OCI-LY7 (cell line): ENCODE measurements around the gene HDAC4. TPM values are rescaled to one million over a fixed set of nuclear protein-coding genes. Genes with fewer than 3 reads are reported as not detected.

Source experiments
- BruUV-seq: library from RNA; stranded (reverse); fragments of 400-500 nt; replicated peaks from 2 replicates; lab custom pipeline; 2021; lab: Mats Ljungman, UMichigan
- CTCF ChIA-PET: fragments of 300-600 bp; sonication (Branson Sonifier 250); formaldehyde crosslinking; loops from one replicate; lab custom pipeline; 2022; ENCODE audit warnings: antibody characterized with exemption; ENCODE audit not compliant: unreplicated experiment; lab: Charles Lee
- POLR2A ChIA-PET: fragments of 300-600 bp; sonication (Branson Sonifier 250); formaldehyde crosslinking; loops from one replicate; lab custom pipeline; 2022; ENCODE audit warnings: antibody characterized with exemption; lab: Charles Lee
- DNase-seq: peaks from one replicate; pipeline ENCODE4 v3.0.0-alpha.2; 2015; ENCODE audit warnings: low spot score
- H2AFZ ChIP-seq: fragments of 200-600 bp; sonication (generic), shearing (Covaris generic); 2 replicates; pipeline ENCODE4 v1.6.1; 2014; ENCODE audit warnings: mild to moderate bottlenecking, antibody characterized with exemption, low read length, moderate library complexity
- H3K27ac ChIP-seq: fragments of 200-600 bp; sonication (generic); 2 replicates; pipeline ENCODE4 v1.5.1; 2014; ENCODE audit warnings: mixed run types, low read depth, mild to moderate bottlenecking, moderate library complexity, low read length, inconsistent platforms; ENCODE audit not compliant: poor library complexity, severe bottlenecking
- H3K36me3 ChIP-seq: fragments of 200-600 bp; sonication (generic); 2 replicates; pipeline ENCODE4 v1.6.1; 2014; ENCODE audit warnings: mild to moderate bottlenecking, antibody characterized with exemption, low read length, moderate library complexity, mixed read lengths; ENCODE audit not compliant: insufficient read depth
- H3K4me1 ChIP-seq: fragments of 200-600 bp; sonication (generic); 2 replicates; pipeline ENCODE4 v1.5.1; 2014; ENCODE audit warnings: mild to moderate bottlenecking, low read length; ENCODE audit not compliant: insufficient read depth, poor library complexity, severe bottlenecking
- H3K4me2 ChIP-seq: fragments of 200-600 bp; sonication (generic); 2 replicates; pipeline ENCODE4 v1.6.1; 2014; ENCODE audit warnings: mild to moderate bottlenecking, low read length
- H3K4me3 ChIP-seq: fragments of 200-600 bp; sonication (generic); 2 replicates; pipeline ENCODE4 v1.5.1; 2014; ENCODE audit warnings: mild to moderate bottlenecking, low read depth, low read length; ENCODE audit not compliant: poor library complexity, severe bottlenecking
- H3K79me2 ChIP-seq: fragments of 200-600 bp; sonication (generic); 2 replicates; pipeline ENCODE4 v1.6.1; 2016; ENCODE audit warnings: low read depth, mild to moderate bottlenecking, low read length, moderate library complexity, mixed read lengths; ENCODE audit not compliant: insufficient read depth
- H3K9me2 ChIP-seq: fragments of 200-600 bp; sonication (generic); 2 replicates; pipeline ENCODE4 v1.6.1; 2016; ENCODE audit warnings: mild to moderate bottlenecking, low read length, mixed read lengths; ENCODE audit not compliant: insufficient read depth
- H3K9me3 ChIP-seq: fragments of 200-600 bp; sonication (generic); 2 replicates; pipeline ENCODE4 v1.6.1; 2014; ENCODE audit warnings: mild to moderate bottlenecking, mixed run types, low read length, mixed read lengths
- H4K20me1 ChIP-seq: fragments of 200-600 bp; sonication (generic); 2 replicates; pipeline ENCODE4 v1.6.1; 2014; ENCODE audit warnings: mild to moderate bottlenecking, antibody characterized with exemption, low read length, moderate library complexity, mixed read lengths; ENCODE audit not compliant: insufficient read depth
- EZH2phosphoT487 ChIP-seq: fragments of 200-600 bp; sonication (generic); IDR thresholded peaks from 2 replicates; pipeline ENCODE4 v1.6.1; 2018; ENCODE audit warnings: low read depth, borderline replicate concordance, mild to moderate bottlenecking, mixed run types, antibody characterized with exemption, low read length, moderate library complexity, mixed read lengths
- intact Hi-C: fragments of 100-400 bp; cut with micrococcal nuclease; formaldehyde crosslinking; loops from one replicate; pipeline ENCODE4 v1.10.0; 2022; ENCODE audit not compliant: unreplicated experiment
- total RNA-seq, 2 experiments: library from RNA; depleted of rRNA in 1 of 2; stranded (reverse); fragments of >200 nt in 1 of 2; shearing (Covaris generic) in 1 of 2; gene quantifications; 2 replicates each; pipeline ENCODE4 v1.2.3, GENCODE V29; 2014 to 2022
- TF ChIP-seq, protein P1 (sequence below): fragments of 200-600 bp; sonication (generic); conservative IDR thresholded peaks from 2 replicates; pipeline ENCODE4 v1.5.1; 2014; ENCODE audit warnings: mild to moderate bottlenecking, antibody characterized with exemption, low read length, moderate library complexity, mixed read lengths

Gene HDAC4
- total RNA-seq, 2 experiments from 2014 or later: 10.2 to 20.6 TPM

DNA sequence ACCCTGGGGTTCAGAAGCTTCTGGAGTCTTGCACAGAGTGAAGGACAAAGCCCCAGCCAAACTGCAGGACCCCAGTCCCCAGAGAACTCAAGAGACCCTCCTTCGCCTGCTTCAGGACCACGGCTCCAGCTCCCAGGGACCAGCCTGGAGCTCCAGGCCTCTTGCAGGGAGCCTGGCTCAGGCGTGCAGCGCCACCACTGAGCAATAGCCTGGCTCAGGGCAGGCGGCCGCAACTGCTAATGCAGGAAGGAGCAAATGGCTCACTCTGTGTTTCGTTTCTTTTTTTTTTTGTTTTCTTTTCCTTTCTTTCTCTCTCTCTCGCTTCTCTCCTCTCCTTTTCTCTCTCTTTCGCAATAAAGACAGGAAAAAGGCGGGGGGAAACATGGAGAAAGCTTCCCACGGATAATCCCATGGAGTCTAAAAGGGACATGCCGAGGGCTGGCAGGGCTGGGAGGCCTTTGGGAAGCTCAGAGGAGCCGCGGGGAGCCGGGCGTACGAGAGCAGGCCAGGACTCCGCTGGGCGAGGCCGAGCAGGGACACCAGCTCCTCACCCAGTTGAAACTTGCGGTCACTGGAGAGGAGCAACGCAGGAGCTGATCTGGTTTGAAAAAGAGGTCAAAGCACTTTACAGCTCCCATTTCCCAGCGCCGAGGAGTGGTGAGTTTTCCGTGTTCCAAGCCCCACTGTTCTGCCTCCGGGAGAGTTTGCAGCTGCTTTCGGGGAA, 308.1 kb downstream of the HDAC4 start:
- no peak overlapping the region for H3K4me3 ChIP-seq
- DNase-seq: no peak
- no peak overlapping the region for H3K27ac ChIP-seq
- H4K20me1 ChIP-seq: no peaks in the 10 kb centered on the region
- intact Hi-C loops: no loop called here
- H3K36me3 ChIP-seq: no peaks in the 10 kb centered on the region
- no TSS peak for BruUV-seq
- H3K4me1 ChIP-seq: no peaks in the 10 kb centered on the region
- TF ChIP-seq EZH2phosphoT487: no peak
- TF ChIP-seq, protein P1, sequence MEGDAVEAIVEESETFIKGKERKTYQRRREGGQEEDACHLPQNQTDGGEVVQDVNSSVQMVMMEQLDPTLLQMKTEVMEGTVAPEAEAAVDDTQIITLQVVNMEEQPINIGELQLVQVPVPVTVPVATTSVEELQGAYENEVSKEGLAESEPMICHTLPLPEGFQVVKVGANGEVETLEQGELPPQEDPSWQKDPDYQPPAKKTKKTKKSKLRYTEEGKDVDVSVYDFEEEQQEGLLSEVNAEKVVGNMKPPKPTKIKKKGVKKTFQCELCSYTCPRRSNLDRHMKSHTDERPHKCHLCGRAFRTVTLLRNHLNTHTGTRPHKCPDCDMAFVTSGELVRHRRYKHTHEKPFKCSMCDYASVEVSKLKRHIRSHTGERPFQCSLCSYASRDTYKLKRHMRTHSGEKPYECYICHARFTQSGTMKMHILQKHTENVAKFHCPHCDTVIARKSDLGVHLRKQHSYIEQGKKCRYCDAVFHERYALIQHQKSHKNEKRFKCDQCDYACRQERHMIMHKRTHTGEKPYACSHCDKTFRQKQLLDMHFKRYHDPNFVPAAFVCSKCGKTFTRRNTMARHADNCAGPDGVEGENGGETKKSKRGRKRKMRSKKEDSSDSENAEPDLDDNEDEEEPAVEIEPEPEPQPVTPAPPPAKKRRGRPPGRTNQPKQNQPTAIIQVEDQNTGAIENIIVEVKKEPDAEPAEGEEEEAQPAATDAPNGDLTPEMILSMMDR: no peak
- no peak overlapping the region for H3K4me2 ChIP-seq
- no peaks in the 10 kb centered on the region for H3K9me3 ChIP-seq
- H3K9me2 ChIP-seq: no peaks in the 10 kb centered on the region
- no peaks in the 10 kb centered on the region for H3K79me2 ChIP-seq
- ChIA-PET CTCF (interaction anchor here (0.6 kb wide), 1 partner anchor 132 kb away, joined by 3 read pairs; no protein-coding TSS in a partner anchor), POLR2A (no interaction called here)
- H2AFZ ChIP-seq: no peak overlapping the region

DNA sequence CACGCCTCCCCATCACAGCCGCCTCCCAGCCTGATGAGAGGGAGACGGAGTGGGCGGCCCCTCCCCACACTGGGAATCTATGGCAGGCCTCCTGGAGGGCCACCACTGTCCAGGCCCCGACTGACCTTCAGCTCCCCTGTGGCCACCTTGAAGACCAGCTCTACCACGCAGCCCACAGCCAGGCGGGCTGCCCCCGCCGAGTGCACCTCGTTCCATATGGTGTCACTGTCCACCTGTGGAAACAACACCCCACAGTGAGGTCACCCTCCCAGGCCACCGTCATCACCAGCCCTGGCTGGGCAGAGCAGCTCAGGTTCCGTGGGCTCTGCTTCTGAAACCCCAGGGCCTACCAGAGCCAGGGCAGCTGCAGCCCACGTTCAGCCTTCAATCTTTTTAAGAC, 310.9 kb downstream of the HDAC4 start:
- ChIA-PET POLR2A (interaction anchor here (0.6 kb wide), 1 partner anchor 719 kb away, joined by 3 read pairs; no protein-coding TSS in a partner anchor), CTCF (no interaction called here)
- no peak overlapping the region for H2AFZ ChIP-seq
- BruUV-seq: no TSS peak
- intact Hi-C loops: no loop called here
- no peaks in the 10 kb centered on the region for H3K9me3 ChIP-seq
- no peak for DNase-seq
- no peak for TF ChIP-seq EZH2phosphoT487
- TF ChIP-seq, protein P1: no peak
- H4K20me1 ChIP-seq: no peaks in the 10 kb centered on the region
- H3K27ac ChIP-seq: no peak overlapping the region
- H3K4me3 ChIP-seq: no peak overlapping the region
- no peaks in the 10 kb centered on the region for H3K4me1 ChIP-seq
- no peak overlapping the region for H3K4me2 ChIP-seq
- no peaks in the 10 kb centered on the region for H3K9me2 ChIP-seq
- no peaks in the 10 kb centered on the region for H3K36me3 ChIP-seq
- H3K79me2 ChIP-seq: no peaks in the 10 kb centered on the region

DNA sequence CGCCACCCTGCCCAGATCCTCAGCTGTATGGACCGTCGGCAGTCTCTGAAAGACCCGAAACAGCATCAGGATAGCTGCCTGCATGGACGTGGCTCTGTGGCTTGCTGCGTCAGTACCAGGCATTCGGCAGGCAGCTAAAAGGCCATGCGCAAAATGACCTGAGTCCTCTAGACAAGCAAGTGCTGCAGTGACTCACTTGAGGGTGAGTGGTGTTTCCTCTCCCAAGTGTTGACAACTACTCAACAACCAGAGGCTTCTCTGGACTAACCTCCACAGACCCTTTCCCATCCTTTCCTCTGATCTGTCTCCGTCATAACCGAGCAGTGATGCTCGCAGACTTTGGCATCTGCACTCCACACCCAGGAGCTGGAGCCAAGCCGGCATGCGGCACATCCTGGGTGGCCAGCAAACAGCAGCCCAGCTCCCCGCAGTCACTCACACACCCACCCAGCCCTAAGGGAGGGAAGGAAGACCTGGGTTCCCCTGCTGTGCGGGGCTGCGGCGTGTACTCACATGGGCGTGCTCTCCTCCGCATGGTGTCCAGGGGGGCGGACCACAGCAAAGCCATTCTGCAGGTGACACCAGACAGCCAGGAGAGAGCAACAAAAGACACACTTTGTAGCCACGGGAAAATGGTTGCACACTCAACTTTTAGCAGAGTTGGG, 313.6 kb downstream of the HDAC4 start:
- Histone ChIP-seq H3K9me3 (no peaks in the 10 kb centered on the region), H3K4me2 (no peak overlapping the region), H3K4me1 (no peaks in the 10 kb centered on the region), H3K36me3 (no peaks in the 10 kb centered on the region), H2AFZ (no peak overlapping the region), H3K9me2 (no peaks in the 10 kb centered on the region), H3K79me2 (no peaks in the 10 kb centered on the region), H3K4me3 (no peak overlapping the region), H3K27ac (no peak overlapping the region), H4K20me1 (no peaks in the 10 kb centered on the region)
- DNase-seq: no peak
- no TSS peak for BruUV-seq
- TF ChIP-seq EZH2phosphoT487: no peak
- TF ChIP-seq, protein P1: no peak
- CTCF ChIA-PET: no interaction called here
- intact Hi-C loops: no loop called here
- POLR2A ChIA-PET: no interaction called here
